ENCODE measurements around the gene HPN. TPM values are rescaled to one million over a fixed set of nuclear protein-coding genes. Genes with fewer than 3 reads are reported as not detected.

HPN gene
- total and polyA plus RNA-seq, 2 of the 13 experiments (the other 11 are each of a cell fraction or from before 2014, with no cell fraction given), result 46.7 to 261 TPM

DNA sequence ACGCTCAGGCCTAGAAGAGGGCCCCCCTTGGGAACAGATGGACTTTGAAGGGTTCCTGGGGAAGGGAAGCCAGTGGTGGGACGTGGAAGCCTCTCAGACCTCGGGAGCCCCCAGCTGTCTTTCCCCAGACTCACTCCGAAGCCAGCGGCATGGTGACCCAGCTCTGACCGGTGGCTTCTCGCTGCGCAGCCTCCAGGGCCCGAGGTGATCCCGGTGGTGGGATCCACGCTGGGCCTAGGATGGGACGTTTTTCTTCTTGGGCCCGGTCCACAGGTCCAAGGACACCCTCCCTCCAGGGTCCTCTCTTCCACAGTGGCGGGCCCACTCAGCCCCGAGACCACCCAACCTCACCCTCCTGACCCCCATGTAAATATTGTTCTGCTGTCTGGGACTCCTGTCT, 24.6 kb downstream of the HPN start:
- no peak overlapping the region for H3K4me2 ChIP-seq (ENCODE audit: low read depth, low read length)
- no peak for DNase-seq (ENCODE audit: low spot score)
- CTCF ChIA-PET (ENCODE audit: low intra/inter-chr PET ratio, low total read pairs), result interaction anchor here (1.1 kb wide), 1 partner anchor 75 kb away, joined by 4 read pairs; no protein-coding TSS in a partner anchor
- no peak overlapping the region for H3K27ac ChIP-seq (ENCODE audit: extremely low read length, insufficient read depth, low read length)
- ATAC-seq, result peak; percentile 2; the same call in 2 of the 3 replicates
- no peak overlapping the region for H2AFZ ChIP-seq (ENCODE audit: low read length)
- intact Hi-C loops (cut with micrococcal nuclease; ENCODE audit: unreplicated experiment) (loop anchor here (2.0 kb wide), 1 partner anchor 25 kb away; no protein-coding TSS in a partner anchor), in situ Hi-C loops (cut with HindIII; ENCODE audit: extremely low pct_ligation_motif_present, low pct_unique_long_range_greater_than_20kb) (loop anchor here (5.0 kb wide), 1 partner anchor 71 kb away; the partner anchor contains the start of genes FXYD1 and LGI4)
- no peak overlapping the region for H3K9ac ChIP-seq (ENCODE audit: insufficient read depth, low read depth, low read length)
- TF ChIP-seq, protein P1, sequence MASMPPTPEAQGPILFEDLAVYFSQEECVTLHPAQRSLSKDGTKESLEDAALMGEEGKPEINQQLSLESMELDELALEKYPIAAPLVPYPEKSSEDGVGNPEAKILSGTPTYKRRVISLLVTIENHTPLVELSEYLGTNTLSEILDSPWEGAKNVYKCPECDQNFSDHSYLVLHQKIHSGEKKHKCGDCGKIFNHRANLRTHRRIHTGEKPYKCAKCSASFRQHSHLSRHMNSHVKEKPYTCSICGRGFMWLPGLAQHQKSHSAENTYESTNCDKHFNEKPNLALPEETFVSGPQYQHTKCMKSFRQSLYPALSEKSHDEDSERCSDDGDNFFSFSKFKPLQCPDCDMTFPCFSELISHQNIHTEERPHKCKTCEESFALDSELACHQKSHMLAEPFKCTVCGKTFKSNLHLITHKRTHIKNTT (CRISPR knock-in tag; IDR thresholded peaks at IDR 0.05), result no peak
- TF ChIP-seq CBX1 (IDR thresholded peaks at IDR 0.05; ENCODE audit: low read depth) (no peak), ZNF274 (CRISPR knock-in tag; IDR thresholded peaks at IDR 0.05) (no peak), ZFP41 (CRISPR knock-in tag; IDR thresholded peaks at IDR 0.05; ENCODE audit: borderline replicate concordance) (no peak), ZKSCAN5 (CRISPR knock-in tag; IDR thresholded peaks at IDR 0.05) (no peak), EED (CRISPR knock-in tag; IDR thresholded peaks at IDR 0.05) (no peak), ZFX (CRISPR knock-in tag; IDR thresholded peaks at IDR 0.05; ENCODE audit: low read depth) (no peak), TMF1 (CRISPR knock-in tag; IDR thresholded peaks at IDR 0.05; ENCODE audit: low read depth) (no peak), HMGA1 (CRISPR knock-in tag; conservative IDR thresholded peaks at IDR 0.05) (no peak)
- H3K4me3 ChIP-seq (replicated peaks in 1 of 3; ENCODE audit: insufficient read depth in 1 of 3, low read depth in 2 of 3, low read length in 3 of 3), result no peak overlapping the region
- no peaks in the 10 kb centered on the region for H3K79me2 ChIP-seq (ENCODE audit: insufficient read depth, low read length)
- H3K9me3 ChIP-seq (ENCODE audit: low read length), result peaks cover 11% of the 10 kb centered on the region
- FAIRE-seq, result no peak
- no peaks in the 10 kb centered on the region; a peak in 1 of 5 replicates for H3K27me3 ChIP-seq (ENCODE audit: control insufficient read depth in 1 of 2, insufficient read depth in 2 of 2, low read length in 2 of 2)
- H3K36me3 ChIP-seq (replicated peaks in 1 of 2; ENCODE audit: control insufficient read depth in 1 of 2, insufficient read depth in 2 of 2, low read length in 2 of 2), result no peaks in the 10 kb centered on the region
- BruUV-seq (replicated peaks), result TSS peak; percentile 48
- POLR2A ChIA-PET, result interaction anchor here (0.8 to 1.3 kb wide), 3 partner anchors 18 to 71 kb away, joined by 3 to 5 read pairs (median 3); no protein-coding TSS in a partner anchor
- WGBS (ENCODE audit: low lambda C conversion rate), result 90% methylated on average over 11 of the region's 15 CpGs
- H4K20me1 ChIP-seq (ENCODE audit: insufficient read depth, low read length), result no peaks in the 10 kb centered on the region
- H3K4me1 ChIP-seq (ENCODE audit: insufficient read depth, low read length), result peaks cover 20% of the 10 kb centered on the region
